RWPE1 (cell line): ENCODE results near the gene C17orf50.

Source experiments
- CTCF ChIA-PET: fragments of 350-600 bp; sonication (Branson Sonifier 250); formaldehyde crosslinking; extraction: SDS; loops from one replicate; lab custom pipeline; 2021; lab: Yijun Ruan, JAX
- POLR2A ChIA-PET: fragments of 400-600 bp; formaldehyde crosslinking; extraction: SDS; loops from one replicate; lab custom pipeline; 2020; ENCODE audit warnings: antibody characterized with exemption; ENCODE audit not compliant: low non-redundant PET; lab: Yijun Ruan, JAX
- DNase-seq: peaks from one replicate; pipeline ENCODE4 v3.0.0; 2012; ENCODE audit warnings: low spot score
- H3K27ac ChIP-seq: fragments of 450-650 bp; 2 replicates; pipeline ENCODE4 v1.5.1; 2017
- TF ChIP-seq, protein P1 (sequence below): fragments of 450-650 bp; conservative IDR thresholded peaks from 2 replicates; pipeline ENCODE4 v1.5.1; 2017; ENCODE audit warnings: low read depth, mild to moderate bottlenecking

Gene C17orf50

DNA sequence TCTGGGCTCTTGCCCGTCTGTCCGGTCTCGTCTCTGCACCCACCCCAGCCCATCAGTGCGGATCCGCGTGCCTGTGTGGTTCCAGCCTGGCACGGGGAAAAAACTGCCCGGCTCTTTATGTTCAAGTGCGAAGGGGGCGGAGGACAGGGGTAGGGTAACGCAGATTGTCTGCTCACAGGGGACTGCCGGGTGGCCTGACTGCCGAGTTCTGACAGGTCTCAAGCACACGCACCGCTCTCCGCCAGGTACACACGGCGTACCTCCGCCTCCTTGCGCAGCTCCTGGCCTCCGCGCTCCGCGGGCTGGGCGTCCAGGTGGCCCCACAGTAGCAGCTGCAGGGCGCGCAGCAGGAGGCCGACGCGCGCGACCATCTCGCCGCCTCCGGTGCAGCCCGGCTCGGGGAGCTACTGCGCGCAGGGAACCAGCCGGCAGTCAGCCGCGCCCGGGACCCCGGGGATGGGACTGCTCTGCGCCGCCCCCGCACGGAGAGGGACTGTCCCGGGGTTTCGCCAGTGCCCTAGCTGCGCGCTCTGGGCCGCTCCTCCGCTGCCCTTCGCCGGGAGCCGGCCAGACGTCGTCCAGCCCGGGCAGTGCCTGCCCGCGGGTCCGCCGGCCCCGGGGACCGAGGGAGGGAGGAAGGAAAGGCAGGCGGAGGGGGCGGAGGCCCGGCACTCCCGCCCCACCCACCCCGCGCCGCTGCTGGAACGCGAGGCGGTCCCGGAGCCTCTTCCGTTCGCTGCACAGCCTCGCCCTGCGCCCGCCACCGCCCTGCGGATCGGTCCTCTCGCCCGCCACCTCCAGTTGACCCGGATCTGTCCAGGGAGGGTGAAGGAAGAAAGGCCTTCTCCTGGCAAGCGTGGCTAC, 34.6 kb downstream of the C17orf50 start, which contains the start of gene MMP28:
MMP28 (minus strand) TSS at position 635 of the 864 bp plus-strand sequence; CDS start at position 371, 264 bp downstream.
- POLR2A ChIA-PET, result interaction anchor here (0.6 kb wide), 1 partner anchor 10 kb away, joined by 3 read pairs; no protein-coding TSS in a partner anchor
- TF ChIP-seq, protein P1, sequence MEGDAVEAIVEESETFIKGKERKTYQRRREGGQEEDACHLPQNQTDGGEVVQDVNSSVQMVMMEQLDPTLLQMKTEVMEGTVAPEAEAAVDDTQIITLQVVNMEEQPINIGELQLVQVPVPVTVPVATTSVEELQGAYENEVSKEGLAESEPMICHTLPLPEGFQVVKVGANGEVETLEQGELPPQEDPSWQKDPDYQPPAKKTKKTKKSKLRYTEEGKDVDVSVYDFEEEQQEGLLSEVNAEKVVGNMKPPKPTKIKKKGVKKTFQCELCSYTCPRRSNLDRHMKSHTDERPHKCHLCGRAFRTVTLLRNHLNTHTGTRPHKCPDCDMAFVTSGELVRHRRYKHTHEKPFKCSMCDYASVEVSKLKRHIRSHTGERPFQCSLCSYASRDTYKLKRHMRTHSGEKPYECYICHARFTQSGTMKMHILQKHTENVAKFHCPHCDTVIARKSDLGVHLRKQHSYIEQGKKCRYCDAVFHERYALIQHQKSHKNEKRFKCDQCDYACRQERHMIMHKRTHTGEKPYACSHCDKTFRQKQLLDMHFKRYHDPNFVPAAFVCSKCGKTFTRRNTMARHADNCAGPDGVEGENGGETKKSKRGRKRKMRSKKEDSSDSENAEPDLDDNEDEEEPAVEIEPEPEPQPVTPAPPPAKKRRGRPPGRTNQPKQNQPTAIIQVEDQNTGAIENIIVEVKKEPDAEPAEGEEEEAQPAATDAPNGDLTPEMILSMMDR, result no peak
- CTCF ChIA-PET, result interaction anchor here (0.7 to 2.8 kb wide), 5 partner anchors 16 to 240 kb away, joined by 3 to 22 read pairs (median 4); no protein-coding TSS in a partner anchor
- DNase-seq, result peak; percentile 76
- H3K27ac ChIP-seq, result peak within 1 kb of the TSS; percentile 94

DNA sequence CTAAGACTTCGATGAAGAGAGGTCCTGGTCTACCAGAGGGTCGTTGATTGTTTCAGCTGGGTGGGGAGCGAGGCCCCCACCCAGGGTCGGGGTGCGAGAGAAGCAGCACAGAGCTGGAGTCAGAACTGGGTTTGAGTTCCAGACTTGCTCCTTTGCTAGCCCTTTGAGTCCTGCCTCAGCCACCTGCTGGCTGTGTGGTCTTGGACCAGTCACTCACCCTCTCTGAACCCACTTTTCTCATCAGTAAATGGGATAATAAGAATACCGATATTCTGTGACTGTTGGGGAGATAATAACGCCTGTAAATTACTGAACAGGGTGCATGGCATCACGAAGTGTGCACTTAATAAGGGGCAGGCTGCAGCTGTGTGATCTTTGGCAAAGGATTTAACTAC, 35.2 kb downstream of the C17orf50 start:
- TF ChIP-seq, protein P1, result no peak
- no peak for DNase-seq
- CTCF ChIA-PET, result interaction anchor here (0.7 to 2.8 kb wide), 5 partner anchors 9 to 32 kb away, joined by 3 to 22 read pairs (median 5); partner anchors contain the start of gene TAF15
- POLR2A ChIA-PET, result no interaction called here
- H3K27ac ChIP-seq, result peak overlapping the region; percentile 94

DNA sequence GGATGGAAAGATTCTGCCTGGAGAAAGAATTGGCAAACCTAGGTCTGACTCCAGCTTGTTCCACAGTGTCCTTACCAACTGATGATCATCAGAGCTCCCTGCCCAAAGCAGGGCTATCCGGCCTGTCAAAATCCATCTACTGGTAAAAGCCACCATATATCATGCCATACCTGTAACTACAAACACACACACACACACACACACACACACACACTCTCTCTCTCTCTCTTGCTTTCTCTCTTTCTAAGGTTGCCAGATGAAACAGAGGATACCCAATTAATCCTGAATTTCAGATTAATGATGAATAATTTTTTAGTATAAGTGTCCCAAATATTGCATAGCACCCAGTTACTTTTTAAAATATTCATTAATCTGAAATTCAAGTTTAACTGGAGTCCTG, 36.3 kb downstream of the C17orf50 start:
- ChIA-PET CTCF (interaction anchor here (1.4 to 1.6 kb wide), 3 partner anchors 12 to 33 kb away, joined by 5 to 11 read pairs (median 6); partner anchors contain the start of gene TAF15), POLR2A (interaction anchor here (1.4 kb wide), 1 partner anchor 23 kb away, joined by 4 read pairs; no protein-coding TSS in a partner anchor)
- H3K27ac ChIP-seq, result no peak overlapping the region
- TF ChIP-seq, protein P1, result no peak
- no peak for DNase-seq

DNA sequence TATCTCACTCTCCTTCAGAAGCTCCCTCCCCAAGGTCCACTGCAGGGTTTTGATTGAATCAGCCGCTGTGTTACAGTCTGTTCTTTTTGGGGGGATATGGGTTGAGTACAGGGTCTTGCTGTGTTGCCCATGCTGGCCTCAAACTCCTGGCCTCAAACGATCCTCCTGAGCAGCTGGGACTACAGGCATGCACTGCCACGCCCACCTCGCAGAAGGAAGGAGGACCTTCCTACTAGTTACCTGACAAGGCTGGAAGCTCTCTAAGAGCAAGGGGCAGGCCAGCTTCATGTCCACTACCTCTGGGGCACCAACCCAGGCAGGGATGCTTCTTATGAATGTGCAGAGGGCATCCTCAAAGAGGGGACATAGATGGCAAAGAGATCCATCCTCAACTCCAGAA, 36.7 kb downstream of the C17orf50 start:
- POLR2A ChIA-PET, result interaction anchor here (1.4 kb wide), 1 partner anchor 24 kb away, joined by 4 read pairs; no protein-coding TSS in a partner anchor
- H3K27ac ChIP-seq, result peak overlapping the region; percentile 37; the same call in 1 of the 2 replicates
- TF ChIP-seq, protein P1, result no peak
- CTCF ChIA-PET, result interaction anchor here (1.4 to 1.6 kb wide), 3 partner anchors 11 to 34 kb away, joined by 5 to 11 read pairs (median 6); partner anchors contain the start of gene TAF15
- DNase-seq, result no peak

DNA sequence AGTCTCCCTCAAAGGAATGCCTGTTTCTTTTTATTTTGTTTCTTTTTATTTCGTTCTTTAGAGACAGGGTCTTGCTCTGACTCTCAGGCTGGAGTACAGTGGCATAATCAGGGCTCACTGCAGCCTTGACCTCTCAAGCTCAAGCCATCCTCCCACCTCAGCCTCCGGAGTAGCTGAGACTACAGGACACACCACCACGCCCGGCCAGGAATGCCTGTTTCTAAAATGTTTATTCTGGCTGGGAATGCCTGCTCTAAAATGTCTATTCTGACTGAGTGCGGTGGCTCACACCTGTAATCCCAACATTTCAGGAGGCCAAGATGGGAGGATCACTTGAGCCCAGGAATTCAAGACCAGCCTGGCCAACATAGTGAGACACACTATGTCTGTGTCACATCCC, 37.2 kb downstream of the C17orf50 start:
- H3K27ac ChIP-seq, result peak overlapping the region; percentile 37; the same call in 1 of the 2 replicates
- TF ChIP-seq, protein P1, result no peak
- CTCF ChIA-PET, result interaction anchor here (1.0 to 1.4 kb wide), 2 partner anchors 31 to 34 kb away, joined by 5 to 6 read pairs; no protein-coding TSS in a partner anchor
- no peak for DNase-seq
- POLR2A ChIA-PET, result interaction anchor here (1.4 kb wide), 1 partner anchor 24 kb away, joined by 4 read pairs; no protein-coding TSS in a partner anchor

DNA sequence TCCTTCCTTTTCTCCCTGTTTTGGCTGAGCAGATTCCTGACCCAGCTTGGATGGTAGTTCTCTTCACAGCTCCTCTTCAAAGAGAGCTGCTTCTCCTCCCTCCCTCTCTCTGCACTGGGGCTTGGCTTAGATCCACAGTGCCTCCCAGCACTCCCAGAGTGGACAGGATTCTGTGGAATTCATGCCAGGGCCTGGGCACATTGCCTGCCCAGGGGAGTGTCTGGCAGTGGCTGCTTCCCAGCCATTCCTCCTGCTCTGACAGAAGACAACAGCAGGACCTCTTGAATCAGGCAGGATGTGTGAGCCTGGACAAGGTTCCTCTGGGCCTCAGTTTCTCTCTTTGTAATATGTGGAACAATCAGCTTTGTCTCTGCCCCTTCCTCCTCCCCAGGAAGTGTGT, 39.3 kb downstream of the C17orf50 start:
- H3K27ac ChIP-seq, result peak overlapping the region; percentile 82
- POLR2A ChIA-PET, result no interaction called here
- TF ChIP-seq, protein P1, result no peak
- DNase-seq, result peak; percentile 87
- CTCF ChIA-PET, result interaction anchor here (0.9 to 1.7 kb wide), 3 partner anchors 14 to 36 kb away, joined by 3 to 8 read pairs (median 4); no protein-coding TSS in a partner anchor
